Superior temporal gyrus (tissue), 1 donor: ENCODE results near the gene OBSCN.

Source experiments
- DNase-seq: peaks from one replicate; pipeline ENCODE4 v3.0.0-alpha.2; 2016; ENCODE audit errors: extremely low spot score

OBSCN gene

GRCh38 chr1:228341814-228342626, 134.2 kb downstream of the OBSCN start:
- no peak for DNase-seq

DNA sequence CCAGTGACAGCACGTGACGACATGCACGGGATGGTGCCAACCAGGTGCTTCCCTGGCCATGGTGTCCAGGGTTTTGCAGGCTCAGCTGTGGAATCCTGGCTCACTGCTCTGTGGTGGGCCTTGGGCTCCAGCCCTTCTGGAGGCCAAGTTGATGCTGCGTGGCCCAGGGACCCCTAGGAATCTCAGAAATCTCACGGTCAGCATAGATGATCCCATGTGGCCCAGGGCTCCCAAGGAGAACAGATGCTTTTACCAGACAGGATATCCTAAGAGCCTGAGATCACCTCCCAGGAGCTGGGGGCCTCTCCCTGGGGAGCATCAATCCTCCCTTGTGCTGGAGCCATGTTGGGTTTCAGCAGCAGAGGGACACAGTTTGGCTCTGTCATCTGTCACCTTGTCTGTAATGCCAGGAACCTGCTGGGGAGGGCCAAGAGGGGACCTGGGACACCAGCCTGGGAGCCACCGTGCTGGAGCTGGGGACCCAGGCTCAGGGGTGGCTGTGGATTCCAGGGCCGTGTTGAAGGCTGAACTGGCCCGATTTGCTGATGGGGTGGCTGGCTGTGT, 134.9 kb downstream of the OBSCN start:
- no peak for DNase-seq

- DNase-seq = no peak
Observed at GRCh38 chr1:228343191-228343661, 135.4 kb downstream of the OBSCN start.

DNA sequence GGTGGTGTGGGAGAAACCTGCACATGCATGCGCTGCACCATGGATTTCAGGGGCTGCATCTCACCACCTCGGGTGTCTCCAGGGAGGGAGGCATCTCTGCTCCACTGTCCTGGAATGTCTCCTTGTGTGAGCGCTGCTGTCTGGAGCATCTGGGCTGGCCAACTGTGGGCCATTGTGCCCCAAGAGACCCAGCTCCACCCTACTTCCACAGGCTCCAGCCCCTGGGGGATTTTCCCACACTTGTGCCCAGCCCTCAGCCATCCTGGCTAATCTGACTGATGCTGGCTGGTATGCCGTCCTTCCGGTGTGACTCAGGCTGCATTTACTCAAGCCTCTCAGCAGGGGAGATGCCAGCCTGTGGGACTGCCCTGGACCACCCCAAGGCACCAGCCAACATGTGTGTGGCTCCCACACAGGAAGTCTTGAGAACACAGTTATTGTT, 136.8 kb downstream of the OBSCN start:
- no peak for DNase-seq

GRCh38 chr1:228345201-228345930, 137.5 kb downstream of the OBSCN start:
- no peak for DNase-seq

DNA sequence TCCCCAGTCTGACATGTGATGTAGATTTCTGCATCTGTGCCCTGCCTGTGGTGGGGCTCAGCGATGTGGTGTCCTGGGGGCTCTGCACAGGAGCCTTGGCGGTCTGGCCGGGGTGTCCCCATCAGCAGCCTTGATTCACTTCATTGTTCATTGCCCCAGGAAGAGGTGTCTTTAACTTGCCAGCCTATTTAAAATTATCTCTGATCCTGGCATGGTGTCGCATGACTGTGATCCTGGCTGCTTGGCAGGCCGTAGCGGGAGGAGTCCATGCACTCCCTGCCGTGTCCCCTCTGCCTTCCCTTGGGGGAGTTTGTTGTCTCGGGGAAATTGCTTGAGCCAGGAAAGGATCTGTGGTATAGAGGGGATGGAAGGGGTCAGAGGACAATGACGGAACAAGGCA, 138.9 kb downstream of the OBSCN start:
- no peak for DNase-seq

DNA sequence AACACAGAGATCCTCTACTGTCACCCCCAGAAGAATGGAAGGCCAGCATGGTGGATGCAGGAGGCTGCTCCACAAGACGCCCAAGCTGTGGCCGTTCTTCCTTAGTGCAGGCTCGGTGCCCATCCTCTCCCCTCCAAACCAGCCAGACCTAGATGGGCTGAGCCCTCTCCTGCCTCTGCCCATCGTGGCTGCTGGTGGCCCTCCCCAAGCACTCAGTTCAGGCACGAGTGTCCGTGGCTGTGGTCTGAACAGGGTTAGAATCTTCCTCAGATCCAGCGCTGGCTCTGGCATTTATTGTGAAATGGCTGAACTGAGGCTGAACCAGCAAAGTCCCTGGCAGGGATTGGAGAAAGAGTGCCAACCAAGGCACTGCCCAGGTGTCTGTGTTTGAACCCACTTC, 139.3 kb downstream of the OBSCN start:
- no peak for DNase-seq

DNA sequence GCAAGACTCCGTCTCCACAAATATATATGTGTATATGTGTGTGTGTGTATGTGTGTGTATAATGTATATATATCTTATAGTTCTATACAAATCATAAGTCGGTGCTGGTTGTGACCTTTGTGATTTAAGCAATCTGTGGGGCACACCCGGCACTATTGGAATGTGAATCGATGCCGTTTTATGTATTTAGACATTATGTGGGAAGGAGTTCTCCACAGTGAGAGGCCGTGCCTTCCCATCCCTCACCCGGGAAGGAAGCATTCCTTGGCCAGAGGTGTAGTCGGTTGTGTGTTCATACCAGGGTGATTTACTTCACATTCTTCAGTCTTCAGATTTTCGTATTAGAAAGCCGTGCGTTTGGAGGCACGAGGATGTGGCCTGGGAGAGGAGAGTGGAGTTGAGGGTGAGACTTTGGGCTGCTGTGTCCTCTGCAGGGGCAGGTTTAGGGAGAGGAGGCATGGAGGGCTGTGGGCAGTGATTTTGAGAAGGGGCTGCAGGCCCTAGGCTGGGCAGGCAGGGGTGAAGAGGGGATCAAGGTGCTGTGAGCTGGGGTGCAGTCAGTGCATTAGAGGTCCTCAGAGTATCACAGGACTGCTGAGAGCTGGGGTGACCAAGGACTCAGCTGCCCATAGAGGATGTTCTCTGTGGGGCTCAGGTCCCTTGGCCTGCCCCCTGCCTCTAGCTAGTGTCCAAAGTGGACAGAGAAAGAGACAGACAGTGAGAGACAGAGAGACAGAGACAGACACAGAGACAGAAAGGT, 141.0 kb downstream of the OBSCN start:
- DNase-seq = no peak

GRCh38 chr1:228349701-228350171, 141.9 kb downstream of the OBSCN start:
- no peak for DNase-seq

GRCh38 chr1:228350179-228350742, 142.4 kb downstream of the OBSCN start:
- no peak for DNase-seq

- no peak for DNase-seq
Observed at GRCh38 chr1:228350831-228351781, 143.3 kb downstream of the OBSCN start.

DNA sequence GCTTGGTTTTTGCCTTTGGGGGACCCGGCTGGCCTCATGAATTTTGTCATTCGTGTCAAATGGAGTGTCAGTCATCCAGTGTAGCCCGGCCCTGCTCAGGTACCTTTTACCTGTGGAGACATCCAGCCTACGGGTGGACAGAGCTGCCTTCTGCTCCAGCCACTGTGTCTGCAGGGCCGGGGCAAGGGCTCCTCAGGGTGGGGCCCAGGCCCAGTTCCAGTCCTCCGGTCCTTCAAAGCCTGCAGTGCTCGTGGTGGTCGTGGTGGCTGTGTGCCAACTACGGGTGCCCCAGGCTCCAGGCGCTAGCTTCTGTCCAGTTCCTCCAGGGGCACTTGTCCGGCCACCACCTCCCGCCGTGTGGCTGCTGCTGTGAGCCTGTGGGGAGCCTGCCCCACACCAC, 144.0 kb downstream of the OBSCN start:
- DNase-seq = no peak

GRCh38 chr1:228352677-228353481, 145.0 kb downstream of the OBSCN start:
- DNase-seq = no peak

- DNase-seq = no peak
Observed at GRCh38 chr1:228353601-228354371, 145.9 kb downstream of the OBSCN start.

- no peak for DNase-seq
Observed at GRCh38 chr1:228354390-228355320, 146.8 kb downstream of the OBSCN start.

DNA sequence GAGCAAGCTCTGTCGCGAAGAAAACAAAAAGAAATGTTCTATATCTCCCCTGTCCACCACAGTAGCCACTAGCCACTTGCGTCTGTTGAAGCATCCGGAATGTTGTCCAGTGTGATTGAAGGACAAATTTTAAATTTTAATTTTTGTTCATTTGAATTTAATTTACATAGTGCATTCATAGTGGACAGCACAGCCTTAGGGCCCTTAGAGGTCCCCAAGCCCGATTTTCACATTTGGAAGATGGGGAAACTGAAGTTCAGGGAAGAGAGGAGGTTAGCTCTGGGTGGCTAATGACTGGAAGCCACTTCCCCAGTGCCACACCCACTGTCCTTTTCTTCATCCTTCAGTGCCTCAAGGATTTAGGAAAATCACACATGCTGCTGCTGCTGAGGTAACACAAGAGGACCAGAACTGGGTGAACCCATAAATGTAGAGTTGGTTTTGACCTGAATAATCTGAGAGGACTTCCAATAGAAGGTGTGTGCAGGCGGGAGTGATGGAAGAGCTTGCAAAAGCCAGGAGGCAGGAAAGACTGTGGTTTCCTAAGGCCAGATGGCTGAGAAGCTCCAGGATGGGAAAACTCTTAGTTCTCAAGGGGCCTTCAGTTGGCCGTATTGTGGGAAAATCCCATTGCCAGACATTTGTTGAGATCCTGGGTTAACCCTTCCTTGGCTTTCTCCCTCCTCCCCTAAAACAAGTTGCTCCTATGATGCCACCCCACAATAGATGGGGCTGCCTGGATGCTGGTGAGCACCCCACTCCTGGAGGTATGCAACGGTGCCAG, 149.2 kb downstream of the OBSCN start:
- no peak for DNase-seq
